ENCODE data around the gene SLC66A2. TPM values are rescaled to one million over a fixed set of nuclear protein-coding genes. Genes with fewer than 3 reads are reported as not detected.

Gene SLC66A2
- total and polyA plus RNA-seq, 2 donors (not counting 1 experiment from before 2014, with no cell fraction given), result 44.4 to 45.1 TPM

- CTCF ChIA-PET, result interaction anchor here (0.9 to 1.3 kb wide), 3 partner anchors 12 to 24 kb away, joined by 3 to 5 read pairs (median 3); partner anchors contain the start of gene SLC66A2
- Histone ChIP-seq H3K9me3 (ENCODE audit: control extremely low read depth in 1 of 3, control insufficient read depth in 2 of 3, insufficient read depth in 1 of 3, low read length in 2 of 3) (peaks cover 0 to 14% (median 0%) of the 10 kb centered on the region in 3 donors), H3K4me3 (ENCODE audit: control extremely low read depth in 1 of 5, extremely low read depth in 1 of 5, insufficient read depth in 1 of 5, low read depth in 2 of 5, low read length in 4 of 5) (peak overlapping the region in 4 of 5 experiments; percentile 37 to 63 (median 56)), H3K79me2 (ENCODE audit: control insufficient read depth, insufficient read depth, low read length) (no peaks in the 10 kb centered on the region), H3K36me3 (replicated peaks in 1 of 2; ENCODE audit: control extremely low read depth in 1 of 2, control insufficient read depth in 1 of 2, extremely low read depth in 1 of 2, insufficient read depth in 2 of 2, low read length in 1 of 2) (no peaks in the 10 kb centered on the region), H3K27me3 (replicated peaks in 1 of 4; ENCODE audit: control extremely low read depth in 1 of 4, control insufficient read depth in 3 of 4, insufficient read depth in 4 of 4, low read length in 3 of 4) (peaks cover 0 to 6% (median 0%) of the 10 kb centered on the region in 4 experiments), H3K4me2 (replicated peaks; ENCODE audit: low read depth, low read length, poor library complexity, severe bottlenecking) (peak overlapping the region; percentile 96), H3K9ac (ENCODE audit: low read length) (peak overlapping the region; percentile 68), H3K27ac (ENCODE audit: low read length in 2 of 2) (no peak overlapping the region), H4K20me1 (ENCODE audit: control insufficient read depth, insufficient read depth, low read length, poor library complexity, severe bottlenecking) (peaks cover 10% of the 10 kb centered on the region), H3K4me1 (ENCODE audit: control insufficient read depth in 2 of 2, insufficient read depth in 2 of 2, low read length in 2 of 2) (peaks cover 23 to 41% of the 10 kb centered on the region in 2 donors), H2AFZ (ENCODE audit: insufficient read depth, low read depth, low read length, poor library complexity, severe bottlenecking) (peak overlapping the region; percentile 75)
- no peak overlapping the region for H3K27ac Mint-ChIP-seq
- no peaks in the 10 kb centered on the region for H3K9me3 Mint-ChIP-seq (ENCODE audit: insufficient read depth)
- H3K4me1 Mint-ChIP-seq, result peaks cover 37% of the 10 kb centered on the region
- ATAC-seq (ENCODE audit: low read depth) (no peak), DNase-seq (no peak)
- WGBS (ENCODE audit: insufficient coverage), result 75% methylated on average over 29 of the region's 30 CpGs
- intact Hi-C loops (cut with micrococcal nuclease), result loop anchor here (1.0 to 5.0 kb wide), 2 partner anchors 25 to 166 kb away; partner anchors contain the start of genes KCNG2 and TXNL4A
- H3K27me3 Mint-ChIP-seq, result no peaks in the 10 kb centered on the region
- TF ChIP-seq CTCF (IDR thresholded peaks at IDR 0.05), result no peak
- TF ChIP-seq EZH2 (IDR thresholded peaks at IDR 0.05; ENCODE audit: borderline replicate concordance, insufficient read depth, low read depth, low read length, poor library complexity, severe bottlenecking), result no peak
- peak overlapping the region; percentile 74 for H3K4me3 Mint-ChIP-seq
- POLR2A ChIA-PET, result interaction anchor here (1.0 kb wide), 1 partner anchor 283 kb away, joined by 3 read pairs; no protein-coding TSS in a partner anchor
Measured at GRCh38 chr18:79963658-79964329, 12.3 kb upstream of the SLC66A2 start.

Measured in B cell (primary cell).